T-helper 9 cell (primary cell): ENCODE results near the gene CPED1.
"Not testable (repeated sequence)": the region's sequence is repeated elsewhere in the genome, so short reads cannot be mapped to it uniquely, and the experiment has no call there.

Source experiments
- DNase-seq: peaks from one replicate; pipeline ENCODE4 v3.0.0-alpha.2; 2020

CPED1 gene

DNA sequence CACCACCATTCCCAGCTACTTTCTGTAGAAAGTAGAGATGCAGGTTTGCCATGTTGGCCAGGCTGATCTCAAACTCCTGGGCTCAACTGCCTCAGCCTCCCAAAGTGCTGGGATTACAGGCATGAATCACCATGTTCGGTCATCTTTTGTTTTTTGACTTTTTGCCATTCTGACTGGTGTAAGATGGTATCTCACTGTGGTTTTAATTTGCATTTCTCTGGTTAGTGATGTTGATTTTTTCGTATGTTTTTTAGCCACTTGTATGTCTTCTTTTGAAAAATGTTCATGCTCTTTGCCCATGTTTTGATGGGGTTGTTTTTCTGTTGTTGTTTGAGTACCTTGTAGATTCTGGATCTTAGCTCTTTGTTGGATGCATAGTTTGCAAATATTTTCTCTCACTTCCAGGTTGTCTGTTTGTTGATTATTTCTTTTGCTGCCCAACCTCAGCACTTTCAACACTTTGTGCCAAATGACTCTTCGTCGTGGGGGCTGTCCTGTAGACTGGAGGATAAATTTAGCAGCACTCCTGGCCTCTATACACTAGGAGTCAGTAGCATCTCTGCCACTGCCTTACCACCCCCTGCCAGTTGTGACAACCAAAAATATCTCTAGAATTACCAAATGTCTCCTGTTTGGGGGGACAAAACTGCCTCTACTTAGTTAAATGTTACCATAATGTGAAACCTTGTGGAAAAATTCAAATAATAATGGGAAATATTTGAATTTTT is 6.5 kb upstream of the CPED1 start:
- no peak for DNase-seq

DNA sequence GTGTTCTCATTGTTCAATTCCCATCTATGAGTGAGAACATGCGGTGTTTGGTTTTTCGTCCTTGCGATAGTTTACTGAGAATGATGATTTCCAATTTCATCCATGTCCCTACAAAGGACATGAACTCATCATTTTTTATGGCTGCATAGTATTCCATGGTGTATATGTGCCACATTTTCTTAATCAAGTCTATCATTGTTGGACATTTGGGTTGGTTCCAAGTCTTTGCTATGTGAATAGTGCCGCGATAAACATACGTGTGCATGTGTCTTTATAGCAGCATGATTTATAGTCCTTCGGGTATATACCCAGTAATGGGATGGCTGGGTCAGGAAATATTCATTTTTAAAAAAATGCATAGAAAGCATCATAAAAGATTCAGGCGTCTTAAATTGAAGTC is 4.9 kb upstream of the CPED1 start:
- DNase-seq = not testable (repeated sequence)

DNA sequence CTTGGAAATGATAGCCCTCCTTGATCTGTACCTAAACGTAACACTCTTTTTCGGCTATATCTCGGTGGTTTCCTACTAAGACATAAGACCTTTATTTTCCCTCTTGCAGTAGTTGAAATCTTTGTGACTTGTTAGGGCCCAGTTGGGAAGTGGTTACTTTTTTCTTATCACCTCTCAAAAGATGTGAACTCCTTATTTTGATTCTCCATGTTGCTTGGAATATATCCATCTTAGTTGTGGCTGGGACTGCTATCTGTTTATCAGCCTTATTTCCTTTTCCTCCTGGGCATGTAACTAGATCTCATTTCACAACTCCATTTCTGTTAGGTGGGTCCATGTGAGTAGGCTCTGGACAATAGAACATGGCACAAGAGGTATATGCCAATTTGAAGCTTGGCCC is 4.1 kb upstream of the CPED1 start:
- no peak for DNase-seq

DNA sequence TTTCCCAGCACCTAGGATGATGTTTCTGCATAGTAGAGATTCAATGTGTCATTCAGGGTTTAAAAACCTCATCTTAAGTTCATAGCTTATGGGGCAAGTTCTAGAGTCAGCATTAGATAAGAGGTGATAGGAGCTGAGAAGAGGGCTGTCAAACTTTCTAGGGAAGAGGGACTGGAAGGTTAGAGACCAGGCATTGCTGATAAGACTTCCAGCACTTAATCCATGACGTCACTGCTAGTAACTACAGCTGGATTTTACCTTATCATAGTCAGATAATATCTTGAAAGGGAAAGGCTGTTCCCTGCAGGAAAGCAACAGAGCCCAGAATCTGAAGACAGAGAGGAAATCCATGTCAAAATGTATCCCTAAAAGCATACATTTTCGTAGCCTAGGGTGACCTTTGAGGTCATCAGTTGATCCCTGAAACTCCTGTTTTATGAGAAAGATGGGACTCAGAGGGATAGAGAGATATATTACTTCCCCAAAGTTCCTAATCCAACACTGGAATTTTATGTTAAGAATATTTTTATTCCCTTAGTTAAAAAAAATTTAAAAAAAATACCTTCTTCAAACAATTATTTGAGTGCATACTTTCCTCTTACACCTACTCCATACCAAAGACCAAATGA is 3.3 kb upstream of the CPED1 start:
- DNase-seq = no peak

DNA sequence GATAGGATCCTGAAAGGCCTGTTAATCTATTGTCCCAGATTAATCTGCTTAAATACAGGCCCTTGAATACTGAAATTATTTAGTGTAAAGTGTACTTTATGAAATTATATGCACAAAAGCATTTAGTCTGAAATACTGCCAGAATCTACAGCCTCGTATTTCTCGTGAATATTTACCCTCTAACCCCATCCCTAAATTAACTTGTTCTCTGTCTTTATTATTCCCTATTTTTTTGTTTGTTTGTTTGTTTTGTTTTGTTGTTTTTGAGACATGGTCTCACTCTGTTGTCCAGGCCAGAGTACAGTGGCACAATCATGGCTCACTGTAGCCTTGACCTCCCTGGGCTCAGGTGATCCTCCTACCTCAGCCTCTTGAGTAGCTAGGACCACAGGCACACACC is 2.7 kb upstream of the CPED1 start:
- no peak for DNase-seq

DNA sequence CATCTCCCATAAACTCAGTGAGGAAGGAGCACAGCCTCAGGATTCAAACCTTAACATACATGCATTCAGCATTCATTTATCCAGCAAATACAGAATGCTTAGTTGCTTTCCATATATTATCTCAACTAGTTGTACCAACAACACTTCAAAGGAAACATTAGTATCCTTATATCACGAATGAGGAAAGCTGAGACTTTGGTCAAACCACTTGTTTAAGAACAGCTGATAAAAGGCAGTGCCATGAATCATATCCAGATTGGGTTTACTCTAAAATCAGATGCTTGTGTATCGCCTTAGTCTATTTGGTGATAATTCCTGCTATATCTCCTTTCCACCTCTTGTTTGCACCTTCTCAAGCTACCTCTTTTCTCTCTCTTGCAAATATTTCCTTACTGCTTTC is 1.9 kb upstream of the CPED1 start:
- no peak for DNase-seq

DNA sequence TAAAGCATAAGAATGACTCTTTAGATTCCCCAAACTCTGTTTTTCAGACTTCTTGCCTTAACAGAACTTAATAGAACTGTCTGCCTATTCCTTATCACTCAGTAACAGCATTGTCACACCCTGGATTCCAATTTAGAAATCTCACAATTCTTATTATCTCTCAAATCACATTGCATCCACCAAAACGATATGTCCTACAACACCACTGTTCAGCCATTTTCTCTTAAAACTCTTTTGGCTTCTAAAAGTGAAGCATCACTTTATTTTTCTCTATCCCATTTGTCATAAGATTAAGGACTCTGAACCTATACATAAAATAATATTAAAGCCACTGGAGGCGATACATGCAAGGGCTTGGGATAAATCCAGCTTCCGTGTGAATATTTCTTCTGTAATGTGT is 1.2 kb upstream of the CPED1 start:
- no peak for DNase-seq

DNA sequence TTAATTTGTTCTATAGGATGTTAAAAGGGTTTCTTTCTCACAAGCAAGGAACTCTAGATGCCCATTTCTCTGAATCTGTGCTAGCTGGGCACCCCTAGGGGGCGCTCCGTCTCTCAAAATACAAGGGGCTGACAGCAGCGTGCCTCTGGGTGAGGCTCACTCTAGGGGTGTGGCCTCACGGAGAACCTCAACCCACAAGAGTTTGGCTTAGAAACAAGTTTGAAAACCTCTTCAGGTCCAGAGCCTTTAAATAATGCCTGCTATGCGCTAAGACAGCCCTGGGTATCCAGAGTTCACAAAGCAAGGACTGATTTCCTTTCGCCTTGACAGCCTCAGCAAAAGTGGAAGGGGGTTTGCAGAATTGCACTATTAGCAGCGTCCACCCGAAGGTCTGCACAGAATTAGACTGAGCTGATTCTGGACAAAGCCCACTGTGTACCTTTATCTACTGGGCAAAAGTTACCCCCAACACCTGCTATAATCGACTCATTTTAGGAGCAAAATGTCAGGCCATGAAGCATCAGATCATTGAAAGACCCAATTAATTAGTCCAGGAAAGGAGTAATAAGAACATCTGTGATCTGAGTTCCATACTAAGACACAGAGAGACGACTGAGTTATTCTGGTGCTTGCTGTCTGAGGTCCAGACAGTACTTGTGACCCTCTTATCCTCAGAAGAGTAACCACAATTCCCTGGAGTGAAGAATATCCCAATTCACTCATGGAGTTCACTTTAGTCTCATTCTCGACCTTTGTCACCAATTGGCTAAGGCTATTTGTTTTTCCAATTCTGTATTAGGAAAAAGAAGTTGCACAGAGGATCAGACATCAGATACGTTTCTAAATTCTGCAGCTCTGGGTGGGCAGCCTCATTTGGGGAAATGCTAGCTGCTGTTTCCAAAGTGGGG is 574 bp upstream of the CPED1 start:
- DNase-seq = peak; percentile 79

DNA sequence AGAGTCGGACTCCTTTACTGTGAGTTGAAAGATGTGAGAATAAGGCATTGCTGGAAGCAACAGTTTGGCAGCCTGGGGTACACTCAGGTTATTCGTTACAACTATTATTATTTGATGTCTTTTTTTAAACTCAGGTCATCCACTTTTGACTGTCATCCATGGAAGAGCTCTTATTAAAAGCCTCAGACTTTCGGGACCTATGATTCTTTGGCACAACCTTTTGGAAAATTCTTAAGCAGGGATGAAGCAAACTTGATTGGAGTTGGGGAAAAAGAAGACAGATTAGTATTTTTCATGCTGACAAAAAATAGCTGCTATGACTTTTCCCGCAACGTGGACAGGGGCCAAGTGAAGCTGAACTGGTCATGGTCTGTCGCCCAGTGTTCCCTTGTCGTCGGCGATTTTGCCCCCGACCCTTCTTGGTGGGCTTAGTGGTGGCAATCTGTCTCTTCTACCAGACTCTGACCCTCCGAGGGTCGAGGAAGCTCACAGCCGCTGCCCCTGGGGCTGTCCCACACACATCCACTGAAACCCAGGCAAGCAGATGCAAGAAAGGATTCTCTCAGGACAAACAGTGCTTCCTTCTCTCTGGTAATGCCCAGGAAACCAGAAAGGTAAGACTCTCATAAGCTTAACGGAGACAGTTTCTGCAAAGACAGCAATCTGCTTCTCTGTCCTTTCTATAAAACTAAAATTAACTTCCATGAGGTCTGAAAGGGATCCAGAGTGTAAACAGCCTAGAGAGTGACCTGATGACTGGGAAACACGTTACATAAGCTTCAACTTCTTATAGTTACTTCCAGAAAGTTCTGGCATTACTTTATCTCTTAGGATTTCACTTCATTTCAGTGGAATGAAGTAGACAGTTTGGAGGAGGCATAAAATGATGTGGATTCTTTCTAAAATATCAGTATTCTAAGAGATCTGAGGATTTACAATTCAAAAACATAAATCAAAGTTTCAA is 1.0 kb downstream of the CPED1 start:
- no peak for DNase-seq

DNA sequence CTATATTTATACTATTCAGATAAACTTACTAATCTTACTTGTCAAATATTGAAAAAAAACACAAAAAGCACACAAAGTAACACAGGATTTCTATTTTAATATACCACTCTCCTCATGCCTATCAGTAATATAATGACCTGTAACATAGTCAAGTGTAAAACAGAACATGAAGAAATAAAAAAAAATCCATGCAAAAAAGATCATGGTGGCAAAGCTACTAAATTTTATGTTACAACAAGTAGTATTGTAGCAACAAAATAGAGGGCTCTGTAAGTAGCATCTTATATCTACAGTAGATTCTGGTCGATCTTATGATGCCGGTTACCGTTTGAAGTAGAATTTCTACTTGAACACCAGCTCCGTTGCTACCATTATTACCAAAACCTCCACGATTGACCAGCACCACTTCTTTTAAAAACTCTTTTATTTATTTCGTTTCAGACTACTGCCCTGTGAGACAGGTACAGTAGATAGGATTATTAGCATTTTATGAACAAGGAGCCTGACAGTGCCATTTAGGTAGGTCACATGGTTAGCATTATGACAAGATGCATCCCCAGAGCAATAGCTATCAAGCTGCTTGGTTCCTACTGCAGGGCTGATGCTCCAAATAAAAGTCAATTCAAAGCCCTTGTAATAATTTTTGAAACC is 2.1 kb downstream of the CPED1 start:
- no peak for DNase-seq

DNA sequence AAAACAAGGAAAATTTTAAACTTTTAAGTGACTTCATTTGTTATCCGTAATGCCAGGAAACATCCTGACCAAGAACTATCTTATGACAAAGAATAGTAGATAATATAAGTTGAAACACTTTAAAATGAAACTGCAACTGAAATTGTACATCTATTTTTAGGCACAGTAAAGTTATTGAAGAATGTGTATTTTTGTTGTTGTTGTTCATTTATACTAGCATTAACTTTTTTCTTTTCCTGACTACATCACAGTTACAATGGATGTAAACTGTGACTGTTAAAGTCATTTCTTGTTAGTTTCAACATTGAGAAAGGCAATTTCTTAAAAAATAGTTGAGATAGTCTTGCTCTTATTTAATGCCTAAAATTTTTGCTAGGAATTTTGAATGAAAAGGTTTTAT is 2.6 kb downstream of the CPED1 start:
- DNase-seq = no peak

DNA sequence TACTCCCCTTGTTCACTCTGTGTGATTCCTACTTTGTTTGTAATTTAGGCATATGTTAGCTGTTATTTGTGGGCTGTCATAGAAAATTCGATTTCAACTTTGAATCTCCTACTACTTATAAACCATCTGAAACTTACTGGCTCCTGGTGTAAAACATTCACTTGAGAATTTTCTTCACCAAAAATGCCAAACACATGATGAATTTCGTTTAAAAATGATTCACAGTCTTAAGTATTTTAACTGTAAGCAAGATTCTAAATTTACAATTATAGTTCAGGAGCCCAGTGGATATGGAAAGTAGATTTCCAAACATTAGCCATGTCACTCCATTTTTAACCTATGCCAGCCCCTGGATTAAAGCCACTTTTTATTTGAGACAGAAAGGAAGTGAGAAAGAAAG is 3.1 kb downstream of the CPED1 start:
- DNase-seq = no peak

DNA sequence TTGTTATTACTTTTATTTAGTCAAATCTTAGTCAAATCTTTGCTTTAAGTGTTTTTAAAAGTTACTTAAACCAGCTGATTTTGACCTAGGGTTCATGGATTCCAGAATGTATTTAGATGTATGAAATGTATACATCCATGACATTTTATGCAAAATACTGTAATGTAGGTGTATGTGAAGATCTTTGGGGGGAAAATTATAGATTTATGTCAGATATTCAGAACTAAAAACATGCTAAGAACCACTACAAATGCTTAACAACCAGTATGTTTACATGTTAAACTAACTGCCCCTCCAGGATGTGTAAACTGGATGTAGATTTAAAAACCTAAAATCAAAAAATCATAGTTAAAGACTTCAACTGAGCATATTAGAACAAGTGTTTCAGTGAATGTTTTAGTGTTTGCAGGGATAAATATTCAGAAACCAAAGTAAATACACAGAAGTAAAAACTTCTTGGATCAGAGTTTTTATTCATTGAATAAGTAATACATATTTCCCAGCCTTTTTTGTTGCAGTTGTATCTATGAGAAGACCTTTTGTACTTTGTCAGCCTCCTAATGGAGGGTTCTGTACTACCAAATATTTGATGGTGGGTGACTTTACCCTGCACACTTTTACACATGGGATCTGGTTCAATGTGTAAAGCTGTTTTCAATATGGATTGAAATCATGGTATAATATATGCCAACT is 3.9 kb downstream of the CPED1 start:
- DNase-seq = no peak

DNA sequence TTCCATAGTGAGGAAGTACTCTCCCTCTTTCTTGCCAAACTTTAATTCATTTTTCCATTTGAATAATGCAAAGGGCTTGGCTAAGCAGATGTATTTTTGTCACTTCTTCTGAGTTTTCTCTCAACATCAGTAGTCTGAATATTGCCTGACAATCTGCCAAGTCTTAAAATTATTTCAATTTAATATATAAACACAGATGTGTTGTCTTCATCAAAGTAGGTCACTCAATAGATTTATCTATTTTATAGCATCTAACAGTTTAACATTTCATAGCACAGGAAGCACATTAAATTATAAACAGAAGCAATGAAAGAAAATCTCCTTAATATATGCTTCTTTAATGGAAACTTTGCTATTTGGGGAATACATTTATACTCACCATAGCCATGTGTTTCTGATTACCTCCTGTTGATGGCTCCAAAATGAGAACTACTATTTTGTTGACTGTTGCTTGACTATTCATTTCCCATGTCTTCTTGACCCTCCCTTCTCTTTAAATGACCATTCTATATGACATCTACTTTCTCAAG is 4.5 kb downstream of the CPED1 start:
- no peak for DNase-seq

DNA sequence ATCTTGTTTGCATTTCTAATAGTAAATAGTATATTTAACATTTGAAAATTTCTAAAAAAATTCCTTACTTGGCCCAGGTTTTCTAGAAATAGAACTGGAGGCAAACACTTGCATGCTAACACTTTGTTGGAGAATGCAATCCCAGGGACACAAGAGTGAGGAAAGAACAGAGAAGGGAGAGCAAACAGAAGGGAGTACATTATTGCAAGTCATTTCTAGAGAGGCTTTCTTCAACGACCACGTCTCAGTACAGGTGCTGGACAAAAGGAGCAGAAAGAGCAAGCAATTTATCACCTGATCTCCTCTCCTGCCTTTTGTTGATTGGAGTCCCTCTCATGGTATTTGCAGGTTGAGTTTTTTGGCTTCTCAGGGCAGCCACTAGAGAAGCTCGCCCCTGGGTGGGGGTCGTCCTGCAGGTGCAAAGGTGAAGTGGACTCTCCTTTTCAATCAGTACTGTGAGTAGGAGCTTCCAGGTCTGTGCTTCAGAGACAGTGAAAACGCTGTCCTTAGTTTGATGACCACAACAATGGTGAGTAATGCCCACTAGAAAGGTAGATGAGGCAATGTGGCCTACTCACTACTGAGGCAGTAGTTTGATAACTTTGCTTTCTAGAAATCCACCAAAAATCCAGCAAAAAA is 5.2 kb downstream of the CPED1 start:
- no peak for DNase-seq

DNA sequence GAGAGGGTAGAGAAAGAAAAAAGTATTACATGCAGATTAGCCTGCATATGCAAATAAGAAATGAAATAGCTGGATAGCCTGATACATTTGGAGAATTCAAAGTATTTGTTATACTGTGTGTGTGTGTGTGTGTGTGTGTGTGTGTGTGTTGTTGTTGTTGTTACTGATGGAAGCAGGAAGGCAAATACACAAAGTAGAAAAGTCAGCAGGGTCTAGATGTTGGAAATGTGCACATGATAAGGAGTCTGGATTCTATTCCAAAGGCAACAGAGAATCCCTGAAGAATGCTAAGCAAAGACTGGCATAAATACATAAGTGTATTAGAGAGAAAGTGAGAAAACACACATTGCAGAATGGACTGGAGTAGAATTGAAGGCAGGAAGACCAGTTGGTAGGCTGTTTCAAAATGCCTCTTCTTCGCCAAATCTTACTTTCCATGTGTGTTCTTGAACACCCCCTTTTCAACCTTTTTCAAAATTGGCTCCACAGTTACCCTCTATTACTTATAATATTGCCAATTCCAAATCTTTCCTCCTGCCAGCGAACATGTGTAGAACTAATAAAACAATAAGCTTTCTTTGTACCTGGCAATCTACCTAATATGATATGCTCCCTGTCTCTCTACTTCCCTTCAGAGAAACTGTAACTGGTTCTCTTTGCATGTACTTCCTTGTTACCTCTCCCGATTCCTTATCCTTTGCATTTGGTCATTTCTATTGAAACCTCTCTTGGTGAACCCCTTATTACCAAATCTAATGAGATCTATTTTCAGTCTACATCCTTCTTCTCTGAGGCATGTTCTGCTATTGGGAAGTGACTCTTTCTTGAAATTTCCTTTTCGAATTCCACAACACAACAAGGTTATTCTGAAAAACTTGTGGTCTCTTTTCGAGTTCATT is 6.2 kb downstream of the CPED1 start:
- no peak for DNase-seq

DNA sequence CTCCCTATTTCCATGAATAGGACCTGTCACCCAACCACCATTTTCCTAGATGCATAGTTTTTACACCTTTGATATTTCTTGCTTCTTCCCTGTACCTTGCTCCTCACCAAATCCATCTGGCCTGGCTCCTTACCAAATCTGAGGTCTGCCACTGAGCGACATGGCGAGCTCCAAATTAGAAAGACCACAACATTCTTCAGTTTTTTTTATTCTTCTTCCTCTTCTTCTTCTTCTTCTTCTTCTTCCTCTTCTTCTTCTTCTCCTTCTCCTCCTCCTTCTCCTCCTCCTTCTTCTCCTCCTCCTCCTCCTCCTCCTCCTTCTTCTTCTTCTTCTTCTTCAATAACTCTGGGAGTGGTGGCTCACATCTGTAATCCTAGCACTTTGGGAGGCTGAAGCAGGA is 7.1 kb downstream of the CPED1 start:
- DNase-seq = no peak

DNA sequence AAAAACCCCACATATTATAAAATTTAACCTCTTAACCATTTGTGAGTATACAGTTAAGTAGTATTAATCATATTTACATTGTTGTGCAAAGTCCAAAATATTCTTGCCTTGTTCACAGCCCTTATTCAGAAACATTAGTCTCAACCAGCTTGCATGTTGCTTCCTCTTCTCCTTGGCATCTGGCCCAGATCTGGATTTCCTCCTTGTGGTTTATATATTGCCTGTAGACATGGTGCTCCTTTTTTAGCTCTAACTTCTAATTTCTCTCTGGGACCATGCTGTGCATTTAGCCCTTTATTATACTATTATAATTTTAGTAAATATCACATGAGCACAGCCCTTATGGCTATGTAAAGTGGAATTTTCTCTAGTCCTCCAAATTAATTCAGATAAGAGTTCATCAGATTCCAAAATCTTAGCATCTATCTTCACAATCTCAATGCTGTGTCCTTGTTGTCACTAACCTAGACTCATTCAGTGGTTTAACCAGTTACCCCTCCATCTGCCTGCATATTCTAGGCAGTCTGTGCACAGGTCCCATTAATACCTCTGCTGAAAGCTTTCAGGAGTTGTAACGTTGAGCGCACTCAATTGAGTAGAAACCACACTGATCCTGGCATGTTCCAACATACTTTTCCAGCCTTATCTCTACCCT is 7.9 kb downstream of the CPED1 start:
- peak; percentile 32 for DNase-seq

DNA sequence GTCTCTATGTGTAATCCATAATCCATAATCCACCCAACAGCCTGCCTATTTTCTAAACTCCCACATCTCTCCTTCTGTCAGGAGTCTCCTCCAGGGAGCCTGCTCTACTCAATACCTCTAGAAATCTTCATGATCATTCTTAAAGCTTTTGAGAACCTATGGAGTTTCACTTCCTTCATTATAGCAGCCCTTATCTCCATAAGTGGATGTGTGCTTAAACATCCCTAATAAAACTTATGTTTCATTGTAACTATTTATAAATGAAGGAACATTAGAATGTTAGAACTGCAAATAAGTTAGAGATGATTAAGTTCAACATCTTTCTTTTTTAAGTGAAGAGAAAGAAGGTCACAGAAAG is 8.5 kb downstream of the CPED1 start:
- DNase-seq = no peak
